Breast epithelium (tissue), 4 donors: ENCODE results near the gene RNF166. TPM values are rescaled to one million over a fixed set of nuclear protein-coding genes. Genes with fewer than 3 reads are reported as not detected.

Experiments used
- DNase-seq, 2 donors: peaks; one replicate each; pipeline ENCODE4 v3.0.0-alpha.2; 2019; ENCODE audit warnings: low spot score in 2 of 2
- H3K27ac ChIP-seq, 2 donors: fragments of 200-600 bp; sonication (generic) in 1 of 2; one replicate each; pipeline ENCODE4 v1.5.1; 2016 to 2019; ENCODE audit warnings: mild to moderate bottlenecking in 1 of 2
- H3K27me3 ChIP-seq, 2 donors: fragments of 200-600 bp; sonication (generic) in 1 of 2; one replicate each; pipeline versions ENCODE4 v1.5.1 to v1.6.0; 2017 to 2019; ENCODE audit warnings: control low read depth in 1 of 2, mild to moderate bottlenecking in 1 of 2
- H3K36me3 ChIP-seq: fragments of 200-600 bp; one replicate; pipeline ENCODE4 v1.5.1; 2019
- H3K4me1 ChIP-seq, 2 donors: fragments of 200-600 bp; sonication (generic); one replicate each; pipeline ENCODE4 v1.5.1; 2016 to 2019; ENCODE audit warnings: control low read depth in 1 of 2
- H3K4me3 ChIP-seq, 3 donors: fragments of 200-600 bp; sonication (generic); 1 replicate in 2 of 3; 2 replicates in 1 of 3; pipeline ENCODE4 v1.5.1; 2016 to 2019; ENCODE audit warnings: mild to moderate bottlenecking in 3 of 3, moderate library complexity in 2 of 3
- H3K9me3 ChIP-seq, 2 donors: fragments of 200-600 bp; sonication (generic) in 1 of 2; one replicate each; pipeline ENCODE4 v1.5.1; 2016 to 2019; ENCODE audit warnings: control low read depth in 1 of 2
- CTCF ChIP-seq, 3 donors: fragments of 450-650 bp; IDR thresholded peaks; one replicate each; pipeline ENCODE4 v1.5.1; 2016 to 2017; ENCODE audit warnings: antibody characterized with exemption in 3 of 3, mild to moderate bottlenecking in 3 of 3, moderate library complexity in 3 of 3
- POLR2A ChIP-seq: fragments of 450-650 bp; IDR thresholded peaks from one replicate; pipeline ENCODE4 v1.6.1; 2016; ENCODE audit warnings: antibody characterized with exemption, mild to moderate bottlenecking, moderate library complexity
- POLR2AphosphoS5 ChIP-seq, 3 donors: sonication (generic); formaldehyde crosslinking; IDR thresholded peaks; one replicate each; pipeline ENCODE4 v1.6.1; 2017; ENCODE audit warnings: antibody characterized with exemption in 3 of 3
- intact Hi-C: fragments of 100-400 bp; cut with DNase I; formaldehyde crosslinking; loops from one replicate; pipeline ENCODE4 v1.15.1; 2023; ENCODE audit warnings: low total_unique reads
- total RNA-seq, 3 donors: library from RNA; depleted of rRNA; stranded (reverse); fragments of >200 nt; gene quantifications; one replicate each; pipeline ENCODE4 v1.1.0, GENCODE V29; 2016

RNF166 gene
- total RNA-seq, 3 donors from 2014 or later, result 19.2 to 22.0 (median 21.9) TPM

GRCh38 chr16:88736088-88736487 lies 29.9 kb upstream of the RNF166 start:
- peaks cover 7% of the 10 kb centered on the region for H3K36me3 ChIP-seq
- no peaks in the 10 kb centered on the region for H3K9me3 ChIP-seq
- H3K4me1 ChIP-seq, result peaks cover 0 to 4% of the 10 kb centered on the region in 2 donors
- no peaks in the 10 kb centered on the region for H3K27me3 ChIP-seq
- intact Hi-C loops, result no loop called here
- no peak for DNase-seq
- H3K4me3 ChIP-seq, result no peak overlapping the region
- no peak for TF ChIP-seq POLR2AphosphoS5 (IDR thresholded peaks at IDR 0.05)
- TF ChIP-seq CTCF (IDR thresholded peaks at IDR 0.05), result no peak
- no peak for TF ChIP-seq POLR2A
- H3K27ac ChIP-seq, result no peak overlapping the region

- no peak overlapping the region for H3K4me3 ChIP-seq
- no peak for DNase-seq
- peaks cover 0 to 4% of the 10 kb centered on the region in 2 donors for H3K4me1 ChIP-seq
- H3K36me3 ChIP-seq, result peaks cover 7% of the 10 kb centered on the region
- H3K9me3 ChIP-seq, result no peaks in the 10 kb centered on the region
- intact Hi-C loops, result no loop called here
- H3K27me3 ChIP-seq, result no peaks in the 10 kb centered on the region
- TF ChIP-seq CTCF (IDR thresholded peaks at IDR 0.05), result no peak
- TF ChIP-seq POLR2A, result no peak
- no peak for TF ChIP-seq POLR2AphosphoS5 (IDR thresholded peaks at IDR 0.05)
- H3K27ac ChIP-seq, result no peak overlapping the region
These were observed 29.4 kb upstream of the RNF166 start for GRCh38 chr16:88735616-88736015.

GRCh38 chr16:88735121-88735520 lies 28.9 kb upstream of the RNF166 start:
- Histone ChIP-seq H3K9me3 (no peaks in the 10 kb centered on the region), H3K27me3 (no peaks in the 10 kb centered on the region), H3K27ac (no peak overlapping the region), H3K4me3 (no peak overlapping the region), H3K4me1 (peaks cover 0 to 4% of the 10 kb centered on the region in 2 donors), H3K36me3 (peaks cover 7% of the 10 kb centered on the region)
- DNase-seq, result no peak
- TF ChIP-seq POLR2A (no peak), CTCF (IDR thresholded peaks at IDR 0.05) (no peak), POLR2AphosphoS5 (IDR thresholded peaks at IDR 0.05) (no peak)
- intact Hi-C loops, result no loop called here

GRCh38 chr16:88734361-88734728 lies 28.1 kb upstream of the RNF166 start:
- Histone ChIP-seq H3K27me3 (no peaks in the 10 kb centered on the region), H3K36me3 (peaks cover 7% of the 10 kb centered on the region), H3K4me1 (peaks cover 0 to 4% of the 10 kb centered on the region in 2 donors), H3K9me3 (no peaks in the 10 kb centered on the region), H3K27ac (no peak overlapping the region), H3K4me3 (no peak overlapping the region)
- intact Hi-C loops, result no loop called here
- no peak for TF ChIP-seq CTCF (IDR thresholded peaks at IDR 0.05)
- TF ChIP-seq POLR2A, result no peak
- TF ChIP-seq POLR2AphosphoS5 (IDR thresholded peaks at IDR 0.05), result no peak
- no peak for DNase-seq

GRCh38 chr16:88733630-88734360 lies 27.6 kb upstream of the RNF166 start:
- H3K4me3 ChIP-seq, result no peak overlapping the region
- intact Hi-C loops, result no loop called here
- peaks cover 7% of the 10 kb centered on the region for H3K36me3 ChIP-seq
- H3K9me3 ChIP-seq, result no peaks in the 10 kb centered on the region
- H3K27me3 ChIP-seq, result no peaks in the 10 kb centered on the region
- TF ChIP-seq POLR2A, result no peak
- no peak for TF ChIP-seq POLR2AphosphoS5 (IDR thresholded peaks at IDR 0.05)
- no peak for TF ChIP-seq CTCF (IDR thresholded peaks at IDR 0.05)
- peaks cover 0 to 4% of the 10 kb centered on the region in 2 donors for H3K4me1 ChIP-seq
- no peak for DNase-seq
- no peak overlapping the region for H3K27ac ChIP-seq
